ENCODE results near the gene SLU7.

DNA sequence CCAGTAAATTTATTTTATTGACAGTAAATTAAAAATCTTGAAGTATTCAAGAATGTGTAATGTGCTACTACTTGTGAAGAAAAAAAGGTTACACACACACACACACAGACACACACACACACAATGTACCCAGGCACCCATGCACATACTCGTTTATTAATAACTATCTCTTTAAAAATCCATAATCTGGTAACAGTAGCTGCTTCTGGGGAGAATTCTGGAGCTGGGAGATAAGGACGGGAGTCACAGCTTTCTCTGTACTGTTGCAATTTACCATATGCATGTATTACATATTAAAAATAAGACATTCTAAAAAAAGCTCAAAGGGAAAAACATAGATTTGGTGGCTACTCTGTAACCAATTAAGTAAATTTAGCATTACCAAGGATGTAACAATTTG, 40.6 kb downstream of the SLU7 start:
- no peak for TF ChIP-seq EZH2 (IDR thresholded peaks at IDR 0.05; ENCODE audit: low read length, missing control alignments)
- TF ChIP-seq, protein P1, sequence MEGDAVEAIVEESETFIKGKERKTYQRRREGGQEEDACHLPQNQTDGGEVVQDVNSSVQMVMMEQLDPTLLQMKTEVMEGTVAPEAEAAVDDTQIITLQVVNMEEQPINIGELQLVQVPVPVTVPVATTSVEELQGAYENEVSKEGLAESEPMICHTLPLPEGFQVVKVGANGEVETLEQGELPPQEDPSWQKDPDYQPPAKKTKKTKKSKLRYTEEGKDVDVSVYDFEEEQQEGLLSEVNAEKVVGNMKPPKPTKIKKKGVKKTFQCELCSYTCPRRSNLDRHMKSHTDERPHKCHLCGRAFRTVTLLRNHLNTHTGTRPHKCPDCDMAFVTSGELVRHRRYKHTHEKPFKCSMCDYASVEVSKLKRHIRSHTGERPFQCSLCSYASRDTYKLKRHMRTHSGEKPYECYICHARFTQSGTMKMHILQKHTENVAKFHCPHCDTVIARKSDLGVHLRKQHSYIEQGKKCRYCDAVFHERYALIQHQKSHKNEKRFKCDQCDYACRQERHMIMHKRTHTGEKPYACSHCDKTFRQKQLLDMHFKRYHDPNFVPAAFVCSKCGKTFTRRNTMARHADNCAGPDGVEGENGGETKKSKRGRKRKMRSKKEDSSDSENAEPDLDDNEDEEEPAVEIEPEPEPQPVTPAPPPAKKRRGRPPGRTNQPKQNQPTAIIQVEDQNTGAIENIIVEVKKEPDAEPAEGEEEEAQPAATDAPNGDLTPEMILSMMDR (conservative IDR thresholded peaks at IDR 0.05 in 1 of 2, IDR thresholded peaks at IDR 0.05 in 1 of 2; ENCODE audit: low read depth in 1 of 2, low read length in 2 of 2): no peak
